GM21737 (cell line): Measurements from ENCODE around the gene RPS29.
"Not testable (repeated sequence)": the region's sequence is repeated elsewhere in the genome, so short reads cannot be mapped to it uniquely, and the experiment has no call there.

Experiments used
- ATAC-seq: cut with Tn5 transposase; IDR thresholded peaks from one replicate; pipeline ENCODE4 v1.9.1; 2021; ENCODE audit warnings: mild to moderate bottlenecking, moderate library complexity; ENCODE audit not compliant: unreplicated experiment

Gene RPS29

DNA sequence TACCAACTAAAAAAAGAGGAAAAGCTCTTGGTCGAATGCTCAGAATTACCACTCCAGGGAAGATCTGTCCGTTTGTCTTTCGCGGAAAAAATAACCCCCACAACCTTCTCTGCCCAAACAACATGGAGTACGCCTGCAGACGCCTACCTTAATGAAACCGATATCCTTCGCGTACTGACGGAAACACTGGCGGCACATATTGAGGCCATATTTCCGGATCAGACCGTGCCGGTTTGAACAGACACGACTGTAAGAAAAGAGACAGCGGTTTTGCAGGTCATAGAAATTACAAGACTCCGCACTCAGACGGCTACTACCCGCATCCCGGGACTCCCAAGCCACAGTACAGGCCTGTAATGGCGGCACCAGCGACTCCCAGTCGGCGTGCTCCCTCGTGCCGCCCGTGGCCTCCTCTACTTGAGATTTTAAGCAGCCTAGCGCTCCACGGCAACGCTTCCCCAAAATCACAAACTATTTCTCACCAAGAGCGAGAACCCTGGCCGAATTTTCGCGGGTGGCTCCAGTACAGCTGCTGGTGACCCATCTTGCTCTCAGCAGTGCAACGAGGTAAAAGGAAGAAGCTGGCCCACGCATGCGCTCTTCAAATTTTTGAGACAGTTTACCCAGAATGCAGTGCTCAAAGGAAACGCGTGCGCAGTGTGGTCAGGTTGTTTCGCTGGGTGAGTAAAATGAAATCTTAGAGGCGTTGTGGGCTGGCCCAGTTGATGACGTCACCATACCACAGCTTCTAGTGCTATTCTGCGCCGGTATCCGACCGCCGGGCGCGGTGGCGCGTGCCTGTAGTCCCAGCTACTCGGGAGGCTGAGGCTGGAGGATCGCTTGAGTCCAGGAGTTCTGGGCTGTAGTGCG, at the start of gene RPS29:
Gene RPS29 (minus strand): TSS at position 578 of the 870 bp plus-strand sequence. CDS start 34 bp downstream, at position 544.
- ATAC-seq = peak; percentile 89

DNA sequence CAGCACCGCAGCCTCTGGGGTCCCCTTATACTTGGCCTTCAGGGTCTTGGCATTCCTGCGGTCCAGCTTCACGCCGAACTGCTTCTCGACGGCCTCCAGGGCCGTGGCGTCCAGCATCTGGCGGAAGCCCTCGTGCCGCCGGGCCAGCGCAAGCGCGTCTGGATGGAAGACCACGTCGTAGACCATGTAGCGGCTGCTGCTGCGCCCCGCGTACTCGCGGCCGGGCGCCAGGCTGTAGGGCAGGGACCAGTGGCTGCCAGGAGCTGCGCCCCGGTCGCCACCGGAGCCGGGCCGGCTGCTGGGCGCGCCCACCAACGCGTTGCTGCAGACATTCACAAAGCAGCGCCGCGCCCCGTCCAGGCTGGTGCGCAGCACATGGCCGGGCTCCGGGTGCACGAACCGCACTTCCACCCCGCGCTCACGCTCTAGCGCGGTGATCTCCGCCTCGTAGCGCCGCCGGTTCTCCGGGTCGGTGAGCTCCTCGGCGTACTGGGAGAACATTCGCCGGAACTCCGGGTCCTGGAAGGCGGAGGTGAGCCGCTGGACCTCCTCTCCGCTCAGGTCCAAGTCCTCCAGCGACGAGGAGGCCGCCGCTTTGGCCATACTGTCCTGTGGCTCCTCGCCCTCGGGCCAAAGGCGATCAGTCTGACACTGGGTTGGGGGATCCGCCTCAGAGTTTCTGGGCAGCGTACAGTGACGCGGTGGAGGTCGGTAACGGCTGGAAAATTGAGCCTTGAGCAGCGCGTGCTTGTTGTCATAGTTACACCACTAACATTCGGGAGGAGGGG, 48.6 kb upstream of the RPS29 start, which contains the start of gene DNAAF2:
Gene DNAAF2 (minus strand): TSS at position 698 of the 788 bp plus-strand sequence. CDS start 95 bp downstream, at position 603.
- ATAC-seq = peak; percentile 35

DNA sequence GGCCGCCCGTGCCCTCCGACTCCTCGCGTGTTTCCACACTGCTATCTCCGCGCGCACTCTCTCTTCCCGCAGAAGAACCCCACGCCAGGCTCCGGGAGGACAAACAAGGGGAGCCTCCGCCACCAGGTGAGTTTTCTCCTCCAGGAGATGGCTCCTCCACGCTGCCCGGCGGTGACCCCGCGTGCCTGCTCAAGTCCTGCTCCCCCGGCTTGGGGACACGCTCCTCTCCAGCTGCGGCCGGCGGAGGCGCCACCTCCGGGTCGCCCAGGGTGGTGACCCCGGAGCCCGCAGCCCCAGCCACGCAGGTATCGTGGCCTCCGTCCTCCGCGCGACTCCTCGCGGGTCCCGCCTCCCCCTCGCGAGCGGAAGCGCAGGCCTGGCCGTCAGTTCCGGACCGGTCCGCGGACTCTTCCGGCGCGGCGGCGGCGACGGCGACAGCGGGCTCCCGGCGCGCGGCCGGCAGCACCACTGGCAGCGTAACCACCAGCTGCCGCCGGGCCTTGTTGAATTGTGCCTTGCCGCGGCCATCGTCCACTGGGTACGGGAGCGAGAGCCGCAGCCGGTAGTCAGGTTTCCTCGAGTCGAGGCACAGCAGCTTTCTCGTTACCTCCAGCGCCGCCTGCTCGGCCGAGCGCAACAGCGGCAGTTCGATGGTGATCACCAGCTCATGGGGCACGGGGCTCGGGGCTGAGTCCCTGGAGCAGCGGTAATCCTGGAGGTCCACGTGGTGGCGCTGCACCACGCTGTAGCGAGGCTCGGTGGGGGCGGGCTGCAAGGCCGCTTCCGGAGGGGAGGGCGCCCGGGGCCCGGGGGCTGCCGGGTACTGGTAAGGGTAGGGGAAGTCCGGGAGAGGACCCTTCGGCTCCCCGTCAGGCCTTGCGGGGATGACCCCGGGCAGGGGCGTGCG, 47.7 kb upstream of the RPS29 start:
- peak; percentile 79 for ATAC-seq

DNA sequence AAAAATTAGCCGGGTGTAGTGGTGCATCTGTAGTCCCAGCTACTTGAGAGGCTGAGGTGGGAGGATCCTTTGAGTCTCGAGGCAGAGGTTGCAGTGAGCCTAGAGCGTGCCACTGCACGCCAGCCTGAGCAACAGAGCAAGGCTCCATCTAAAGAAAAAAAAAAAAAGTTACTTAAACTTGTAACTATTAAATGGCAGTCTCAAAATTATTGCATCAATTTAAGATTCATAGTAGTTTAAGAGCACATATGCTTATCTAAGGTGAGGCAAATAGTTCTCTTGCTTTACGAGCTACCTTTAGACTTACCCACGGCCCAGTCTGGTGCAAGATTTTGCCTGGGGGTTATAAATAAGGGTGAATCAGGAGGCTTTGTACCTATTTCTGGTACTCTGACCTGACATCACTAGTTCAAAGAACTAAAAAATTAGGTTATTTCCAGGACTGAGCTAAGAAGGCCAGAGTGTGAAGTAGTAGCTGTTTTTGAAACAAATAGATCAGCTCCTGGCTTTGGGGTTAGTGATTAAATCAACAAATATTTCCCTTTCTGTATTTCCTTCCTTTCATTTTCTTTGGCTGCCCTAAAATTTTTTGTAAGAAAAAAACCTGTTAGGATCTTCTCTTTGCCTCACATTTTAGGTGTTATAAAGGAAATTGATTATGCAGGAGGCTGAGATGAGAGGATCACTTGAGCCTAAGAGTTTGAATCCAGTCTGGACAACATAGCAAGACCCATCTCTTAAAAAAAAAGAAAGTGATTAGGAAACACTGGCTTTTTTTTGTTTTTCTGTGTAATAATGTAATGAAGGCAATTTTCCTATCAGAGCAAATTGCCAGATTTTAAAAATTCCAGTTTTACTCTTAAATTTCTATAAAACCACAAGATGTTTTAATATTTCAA, 38.0 kb upstream of the RPS29 start:
- no peak for ATAC-seq

DNA sequence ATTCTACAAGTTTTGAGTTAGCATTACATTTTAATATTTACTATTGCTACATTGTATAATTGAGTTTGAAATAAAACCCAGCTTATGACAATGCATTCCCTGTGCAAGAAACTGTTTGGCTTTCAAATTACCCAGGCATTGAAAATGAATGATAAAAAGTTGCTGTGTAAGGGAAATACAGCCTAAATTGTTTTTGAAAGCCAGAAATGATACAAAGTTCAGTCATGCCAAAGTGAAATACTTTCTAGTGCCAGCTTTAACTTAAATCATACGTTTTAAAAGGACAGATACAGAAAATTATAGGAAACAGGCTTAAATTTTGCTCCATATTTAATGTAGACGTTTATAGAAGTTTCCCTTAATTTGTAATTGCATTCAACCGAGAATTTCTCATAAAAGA, 37.2 kb upstream of the RPS29 start:
- ATAC-seq = no peak

DNA sequence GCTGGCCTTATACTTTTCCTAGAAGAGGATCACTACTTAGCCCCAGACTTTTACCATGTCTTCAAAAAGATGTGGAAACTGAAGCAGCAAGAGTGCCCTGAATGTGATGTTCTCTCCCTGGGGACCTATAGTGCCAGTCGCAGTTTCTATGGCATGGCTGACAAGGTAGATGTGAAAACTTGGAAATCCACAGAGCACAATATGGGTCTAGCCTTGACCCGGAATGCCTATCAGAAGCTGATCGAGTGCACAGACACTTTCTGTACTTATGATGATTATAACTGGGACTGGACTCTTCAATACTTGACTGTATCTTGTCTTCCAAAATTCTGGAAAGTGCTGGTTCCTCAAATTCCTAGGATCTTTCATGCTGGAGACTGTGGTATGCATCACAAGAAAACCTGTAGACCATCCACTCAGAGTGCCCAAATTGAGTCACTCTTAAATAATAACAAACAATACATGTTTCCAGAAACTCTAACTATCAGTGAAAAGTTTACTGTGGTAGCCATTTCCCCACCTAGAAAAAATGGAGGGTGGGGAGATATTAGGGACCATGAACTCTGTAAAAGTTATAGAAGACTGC, 35.9 kb upstream of the RPS29 start:
- ATAC-seq = no peak

DNA sequence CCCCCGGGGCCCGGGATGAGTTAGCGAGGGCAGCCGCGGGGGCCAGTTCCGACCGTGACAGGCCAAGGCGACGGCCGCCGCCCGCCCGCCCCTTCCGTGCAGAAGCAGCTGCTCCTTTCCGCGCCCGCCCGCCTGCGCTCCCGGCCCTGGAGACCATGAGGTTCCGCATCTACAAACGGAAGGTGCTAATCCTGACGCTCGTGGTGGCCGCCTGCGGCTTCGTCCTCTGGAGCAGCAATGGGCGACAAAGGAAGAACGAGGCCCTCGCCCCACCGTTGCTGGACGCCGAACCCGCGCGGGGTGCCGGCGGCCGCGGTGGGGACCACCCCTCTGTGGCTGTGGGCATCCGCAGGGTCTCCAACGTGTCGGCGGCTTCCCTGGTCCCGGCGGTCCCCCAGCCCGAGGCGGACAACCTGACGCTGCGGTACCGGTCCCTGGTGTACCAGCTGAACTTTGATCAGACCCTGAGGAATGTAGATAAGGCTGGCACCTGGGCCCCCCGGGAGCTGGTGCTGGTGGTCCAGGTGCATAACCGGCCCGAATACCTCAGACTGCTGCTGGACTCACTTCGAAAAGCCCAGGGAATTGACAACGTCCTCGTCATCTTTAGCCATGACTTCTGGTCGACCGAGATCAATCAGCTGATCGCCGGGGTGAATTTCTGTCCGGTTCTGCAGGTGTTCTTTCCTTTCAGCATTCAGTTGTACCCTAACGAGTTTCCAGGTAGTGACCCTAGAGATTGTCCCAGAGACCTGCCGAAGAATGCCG, 35.1 kb upstream of the RPS29 start:
- ATAC-seq = peak; percentile 30

DNA sequence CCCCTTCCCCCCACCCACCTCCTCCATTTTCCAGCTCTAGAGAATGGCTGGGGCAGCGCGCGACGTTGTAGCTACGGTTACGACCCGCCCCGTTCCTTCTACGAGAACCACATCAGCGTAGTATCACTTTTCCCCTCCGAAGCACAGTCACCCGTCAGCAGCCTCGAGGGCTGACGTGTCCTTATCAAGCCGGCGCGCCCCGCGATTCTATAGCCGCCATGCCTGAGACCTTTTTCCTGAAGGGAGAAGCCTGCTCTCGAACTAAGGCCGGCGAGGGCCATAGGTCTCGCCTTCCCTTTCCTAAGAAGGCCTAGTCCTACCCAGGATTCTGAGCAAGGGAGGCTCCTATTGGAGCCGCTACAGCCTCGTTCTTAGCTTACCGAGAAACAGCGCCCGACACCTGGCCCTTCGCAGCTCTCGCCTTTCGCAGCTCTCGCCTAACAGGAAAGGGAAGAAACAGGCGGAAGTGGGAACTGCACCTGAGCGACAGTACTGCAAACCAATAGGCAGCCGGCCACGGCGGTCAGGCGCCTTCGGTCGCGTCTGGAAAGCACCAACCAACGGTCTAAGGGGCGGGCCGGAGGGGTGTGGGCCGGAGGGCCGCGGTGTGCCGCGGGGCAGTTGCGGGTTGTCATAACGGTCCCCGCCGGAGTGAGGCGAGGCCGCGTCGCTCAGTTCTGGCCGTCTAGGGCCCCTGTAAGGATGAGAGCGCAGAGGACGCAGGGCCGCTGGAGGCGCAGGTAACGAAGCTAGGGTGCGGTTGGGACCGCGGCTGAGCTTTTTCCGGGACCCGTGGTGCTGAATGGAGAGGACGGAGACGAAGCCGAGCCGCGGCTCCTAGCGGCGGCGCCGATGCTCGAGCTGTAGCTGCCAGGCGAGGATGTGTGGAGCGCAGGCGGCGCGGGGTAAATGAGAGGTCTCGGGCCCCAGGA, 34.3 kb upstream of the RPS29 start, which contains the start of the genes MGAT2 and RPL36AL:
Gene MGAT2 (plus strand): TSS at position 618 of the 932 bp plus-strand sequence. CDS start 470 bp downstream, outside the sequence.
Gene RPL36AL (minus strand): TSS at position 445 of the 932 bp plus-strand sequence. CDS start 1,522 bp downstream, outside the sequence.
- peak; percentile 97 for ATAC-seq

DNA sequence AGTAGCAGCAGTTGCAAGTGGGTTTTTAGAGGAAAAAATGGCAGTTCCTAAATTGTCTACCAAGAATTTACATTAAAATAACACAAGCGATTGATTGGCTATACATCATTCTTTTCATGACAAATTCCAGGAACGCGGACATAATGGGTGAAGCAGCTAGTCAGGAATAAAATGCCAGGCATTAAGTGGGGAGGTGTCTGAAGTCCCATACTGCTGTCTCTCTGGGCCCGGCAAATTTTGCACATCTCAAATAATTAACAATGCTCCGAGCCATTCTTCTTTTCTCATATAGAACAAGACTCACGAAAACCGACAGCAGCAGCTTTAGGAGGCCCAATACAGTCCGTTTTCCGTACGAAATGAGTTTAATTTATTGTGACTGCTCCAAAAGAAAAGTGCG, 33.5 kb upstream of the RPS29 start:
- no peak for ATAC-seq

DNA sequence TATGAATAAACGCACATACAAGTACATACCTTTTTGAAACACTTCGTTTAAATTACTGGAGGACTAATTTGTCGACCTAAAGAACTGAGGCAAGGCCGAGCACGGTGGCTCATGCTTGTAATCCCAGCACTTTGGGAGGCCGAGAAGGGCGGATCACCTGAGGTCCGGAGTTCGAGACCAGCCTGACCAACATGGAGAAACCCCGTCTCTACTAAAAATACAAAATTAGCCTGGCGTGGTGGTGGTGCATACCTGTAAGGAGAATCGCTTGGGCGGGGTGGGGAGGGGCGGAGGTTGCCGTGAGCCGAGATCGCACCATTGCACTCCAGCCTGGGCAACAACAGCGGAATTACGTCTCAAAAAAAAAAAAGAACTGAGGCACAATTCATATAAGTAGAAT, 33.1 kb upstream of the RPS29 start:
- not testable (repeated sequence) for ATAC-seq

DNA sequence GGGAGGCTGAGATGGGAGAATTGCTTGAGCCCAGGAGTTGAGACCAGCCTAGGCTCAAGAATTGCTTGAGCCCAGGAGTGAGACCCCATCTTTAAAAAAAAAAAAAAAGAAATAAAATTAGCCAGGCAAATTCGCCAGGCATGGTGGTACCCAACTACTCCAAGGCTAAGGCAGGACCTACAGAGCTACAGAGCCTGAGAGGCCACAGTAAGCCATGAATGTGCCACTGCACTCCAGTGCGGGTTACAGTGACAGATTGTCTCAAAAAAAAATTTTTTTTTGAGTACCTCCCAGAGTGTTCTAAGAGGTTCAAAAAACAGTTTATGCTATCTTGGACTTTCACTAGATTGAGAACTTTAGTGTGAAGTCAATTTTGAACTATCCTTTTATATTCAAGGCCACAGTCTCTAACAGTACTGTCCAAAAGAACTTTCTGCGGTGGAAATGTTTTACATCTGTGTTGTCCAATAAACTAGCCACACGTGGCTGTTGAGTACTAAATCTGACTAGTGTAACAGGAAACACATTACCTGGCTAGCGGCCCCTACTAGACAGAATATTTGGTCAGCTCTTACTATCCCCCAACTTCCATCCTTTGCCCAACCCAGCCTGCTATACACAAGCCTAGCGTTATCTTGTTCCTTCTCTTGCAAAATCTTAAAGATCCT, 31.8 kb upstream of the RPS29 start:
- ATAC-seq = no peak

DNA sequence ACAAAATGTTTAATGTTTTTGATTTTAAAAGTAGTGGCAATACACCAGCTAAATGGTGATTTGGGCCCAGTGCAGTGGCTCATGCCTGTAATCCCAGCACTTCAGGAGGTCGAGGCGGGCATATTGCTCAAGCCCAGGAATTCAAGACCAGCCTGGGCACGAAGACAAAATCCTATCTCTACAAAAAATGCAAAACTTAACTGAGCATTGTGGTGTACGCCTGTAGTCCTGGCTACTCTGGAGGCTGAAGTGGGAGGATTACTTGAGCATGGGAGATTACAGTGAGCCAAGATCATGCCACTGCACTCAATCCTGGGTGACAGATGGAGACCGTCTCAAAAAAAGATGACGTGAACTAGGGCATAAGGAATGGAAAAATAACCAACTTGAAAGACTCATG, 29.6 kb upstream of the RPS29 start:
- ATAC-seq = no peak

DNA sequence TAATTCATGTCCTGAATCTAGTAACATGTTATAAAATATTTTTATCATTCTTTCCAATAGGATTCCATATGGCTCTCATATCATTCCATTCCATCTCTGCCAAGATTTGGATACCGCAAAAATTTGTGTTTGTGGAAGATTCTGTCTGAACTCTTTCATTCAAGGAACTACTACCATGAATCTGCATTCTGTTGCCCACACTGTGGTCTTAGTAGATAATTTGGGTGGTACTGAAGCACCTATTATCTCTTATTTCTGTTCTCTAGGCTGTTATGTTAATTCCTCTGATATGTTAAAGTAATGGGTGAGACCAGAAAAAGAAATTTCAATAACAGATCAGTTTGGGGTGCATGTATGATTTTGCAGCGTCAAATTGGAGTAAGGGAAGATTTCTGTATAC, 28.0 kb upstream of the RPS29 start:
- ATAC-seq = no peak

DNA sequence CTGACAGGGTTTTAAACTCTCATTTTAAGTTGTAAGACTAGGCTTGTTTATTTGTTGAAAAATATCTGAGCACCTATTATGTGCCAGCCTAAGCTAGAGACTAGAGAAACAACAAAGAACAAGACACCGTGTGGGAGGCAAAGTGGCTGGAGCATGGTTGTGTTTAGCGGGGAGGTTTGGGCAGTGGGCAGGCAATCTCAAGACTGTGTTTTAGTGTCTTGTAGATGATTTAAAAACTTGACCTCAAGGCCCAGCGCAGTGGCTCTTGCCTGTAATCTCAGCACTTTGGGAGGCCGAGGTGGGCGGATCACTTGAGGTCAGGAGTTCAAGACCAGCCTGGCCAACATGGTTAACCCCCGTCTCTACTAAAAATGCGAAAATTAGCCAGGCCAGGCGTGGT, 26.5 kb upstream of the RPS29 start:
- ATAC-seq = no peak

DNA sequence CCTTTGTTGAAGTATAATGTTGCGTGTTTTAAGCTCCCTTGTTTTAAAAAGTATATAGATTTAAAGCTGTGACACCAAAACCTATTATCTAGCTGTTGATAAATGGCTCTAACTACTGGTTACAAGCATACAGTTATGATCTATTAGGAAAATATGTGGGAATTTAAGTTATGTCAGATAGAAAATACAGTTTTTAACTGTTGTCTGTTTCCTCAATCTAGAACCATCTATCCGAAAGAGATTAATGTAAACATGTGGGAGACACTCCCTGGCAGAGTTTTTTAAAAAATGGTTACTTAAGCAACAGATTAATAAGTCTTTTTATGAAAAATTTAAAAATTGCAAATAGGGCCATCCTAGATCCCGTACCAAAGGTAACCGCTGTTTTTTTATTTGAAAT, 26.1 kb upstream of the RPS29 start:
- ATAC-seq = no peak

DNA sequence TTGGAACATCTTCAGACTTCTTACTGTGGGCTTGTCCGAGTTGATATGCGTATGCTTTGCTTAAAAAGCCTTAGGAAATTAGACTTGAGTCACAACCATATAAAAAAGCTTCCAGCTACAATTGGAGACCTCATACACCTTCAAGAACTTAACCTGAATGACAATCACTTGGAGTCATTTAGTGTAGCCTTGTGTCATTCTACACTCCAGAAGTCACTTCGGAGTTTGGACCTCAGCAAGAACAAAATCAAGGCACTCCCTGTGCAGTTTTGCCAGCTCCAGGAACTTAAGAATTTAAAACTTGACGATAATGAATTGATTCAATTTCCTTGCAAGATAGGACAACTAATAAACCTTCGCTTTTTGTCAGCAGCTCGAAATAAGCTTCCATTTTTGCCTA, 21.4 kb upstream of the RPS29 start:
- ATAC-seq = no peak
